Cardiac muscle cell (in vitro differentiated cells and primary cell): ENCODE data around the gene PCNA. TPM values are rescaled to one million over a fixed set of nuclear protein-coding genes. Genes with fewer than 3 reads are reported as not detected.

Source experiments
- DNase-seq, 2 donors: peaks; one replicate each; pipeline versions ENCODE4 v3.0.0 to v3.0.0-alpha.2; 2010 to 2017; ENCODE audit warnings: low read depth in 1 of 2, low spot score in 1 of 2
- H3K27ac ChIP-seq: fragments of 200-600 bp; sonication (generic); 2 replicates; pipeline ENCODE4 v1.5.1; 2016
- H3K27me3 ChIP-seq: fragments of 200-600 bp; sonication (generic); 2 replicates; pipeline ENCODE4 v1.6.0; 2016; ENCODE audit warnings: control low read depth
- H3K36me3 ChIP-seq: fragments of 200-600 bp; sonication (generic); 2 replicates; pipeline ENCODE4 v1.5.1; 2016; ENCODE audit warnings: control low read depth
- H3K4me1 ChIP-seq: fragments of 200-600 bp; sonication (generic); 2 replicates; pipeline ENCODE4 v1.8.1; 2017; ENCODE audit warnings: low read depth, mild to moderate bottlenecking, mixed run types
- H3K4me3 ChIP-seq: fragments of 200-600 bp; sonication (generic); 2 replicates; pipeline ENCODE4 v1.5.1; 2016; ENCODE audit warnings: mild to moderate bottlenecking
- H3K9me3 ChIP-seq: fragments of 200-600 bp; sonication (generic); 2 replicates; pipeline ENCODE4 v1.5.1; 2017; ENCODE audit warnings: low read depth, mild to moderate bottlenecking, control low read depth
- CTCF ChIP-seq: IDR thresholded peaks from 2 replicates; pipeline ENCODE4 v1.5.1; 2012; ENCODE audit warnings: low read depth, mild to moderate bottlenecking, low read length
- polyA plus RNA-seq: library from polyadenylated mRNA; unstranded; fragments of >200 nt; fragmentation: Nextera tagmentation; extraction: Ambion mirVana; gene quantifications from 2 replicates; pipeline ENCODE4 v1.2.1, GENCODE V29; 2016
- total RNA-seq: library from RNA; depleted of rRNA; stranded (reverse); fragments of >200 nt; gene quantifications from 2 replicates; pipeline ENCODE4 v1.2.3, GENCODE V29; 2016

PCNA gene
- total and polyA plus RNA-seq, 2 experiments from 2014 or later: 46.6 to 81.2 TPM

- no peak for TF ChIP-seq CTCF
- H3K9me3 ChIP-seq: no peaks in the 10 kb centered on the region
- DNase-seq: no peak
- no peak overlapping the region for H3K27ac ChIP-seq
- no peaks in the 10 kb centered on the region for H3K27me3 ChIP-seq
- peaks cover 34% of the 10 kb centered on the region for H3K36me3 ChIP-seq
- no peaks in the 10 kb centered on the region for H3K4me1 ChIP-seq
- no peak overlapping the region for H3K4me3 ChIP-seq
Measured at GRCh38 chr20:5095931-5096330, 23.8 kb downstream of the PCNA start.

GRCh38 chr20:5095454-5095853 is 24.3 kb downstream of the PCNA start:
- H3K27ac ChIP-seq: no peak overlapping the region
- H3K9me3 ChIP-seq: no peaks in the 10 kb centered on the region
- peaks cover 31% of the 10 kb centered on the region for H3K36me3 ChIP-seq
- TF ChIP-seq CTCF: no peak
- no peaks in the 10 kb centered on the region for H3K27me3 ChIP-seq
- no peak for DNase-seq
- no peaks in the 10 kb centered on the region for H3K4me1 ChIP-seq
- H3K4me3 ChIP-seq: no peak overlapping the region

- Histone ChIP-seq H3K9me3 (no peaks in the 10 kb centered on the region), H3K36me3 (peaks cover 11% of the 10 kb centered on the region), H3K4me1 (no peaks in the 10 kb centered on the region), H3K27ac (no peak overlapping the region), H3K4me3 (no peak overlapping the region), H3K27me3 (no peaks in the 10 kb centered on the region)
- TF ChIP-seq CTCF: no peak
- no peak for DNase-seq
Measured at GRCh38 chr20:5092765-5093339, 26.9 kb downstream of the PCNA start.

DNA sequence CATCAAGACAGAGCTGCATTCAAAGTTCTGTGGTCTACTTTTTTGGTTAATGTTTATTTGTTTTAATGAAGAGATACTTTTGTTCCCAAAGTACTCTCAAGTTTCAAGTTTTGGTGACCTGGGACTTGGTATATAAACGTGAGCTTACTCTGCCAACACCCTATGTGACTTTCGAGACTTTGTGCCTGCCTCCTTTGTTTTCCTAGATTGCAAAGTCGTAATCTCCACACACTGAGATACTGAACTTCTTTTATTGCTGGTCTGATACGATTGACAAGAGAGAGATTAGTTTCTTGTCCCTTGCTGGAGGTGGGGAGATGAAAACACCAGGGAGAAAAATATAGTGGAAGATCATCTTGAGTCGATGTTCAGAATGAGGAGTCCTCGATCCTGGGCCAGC is 27.9 kb downstream of the PCNA start:
- peaks cover 11% of the 10 kb centered on the region for H3K36me3 ChIP-seq
- no peak overlapping the region for H3K4me3 ChIP-seq
- no peak for DNase-seq
- no peak for TF ChIP-seq CTCF
- no peak overlapping the region for H3K27ac ChIP-seq
- H3K9me3 ChIP-seq: no peaks in the 10 kb centered on the region
- H3K27me3 ChIP-seq: no peaks in the 10 kb centered on the region
- H3K4me1 ChIP-seq: no peaks in the 10 kb centered on the region

GRCh38 chr20:5090191-5090590 is 29.6 kb downstream of the PCNA start:
- no peak for DNase-seq
- no peaks in the 10 kb centered on the region for H3K4me1 ChIP-seq
- H3K27ac ChIP-seq: no peak overlapping the region
- TF ChIP-seq CTCF: no peak
- no peak overlapping the region for H3K4me3 ChIP-seq
- H3K36me3 ChIP-seq: peaks cover 6% of the 10 kb centered on the region
- no peaks in the 10 kb centered on the region for H3K27me3 ChIP-seq
- no peaks in the 10 kb centered on the region for H3K9me3 ChIP-seq
